GM12801 (cell line): ENCODE data around the gene PHF24.

Experiments used
- TF ChIP-seq, protein P1 (sequence below): IDR thresholded peaks from one replicate; pipeline ENCODE4 v1.5.1; 2011; ENCODE audit warnings: control low read depth; ENCODE audit not compliant: insufficient read length; ENCODE audit errors: extremely low read depth

The PHF24 gene

DNA sequence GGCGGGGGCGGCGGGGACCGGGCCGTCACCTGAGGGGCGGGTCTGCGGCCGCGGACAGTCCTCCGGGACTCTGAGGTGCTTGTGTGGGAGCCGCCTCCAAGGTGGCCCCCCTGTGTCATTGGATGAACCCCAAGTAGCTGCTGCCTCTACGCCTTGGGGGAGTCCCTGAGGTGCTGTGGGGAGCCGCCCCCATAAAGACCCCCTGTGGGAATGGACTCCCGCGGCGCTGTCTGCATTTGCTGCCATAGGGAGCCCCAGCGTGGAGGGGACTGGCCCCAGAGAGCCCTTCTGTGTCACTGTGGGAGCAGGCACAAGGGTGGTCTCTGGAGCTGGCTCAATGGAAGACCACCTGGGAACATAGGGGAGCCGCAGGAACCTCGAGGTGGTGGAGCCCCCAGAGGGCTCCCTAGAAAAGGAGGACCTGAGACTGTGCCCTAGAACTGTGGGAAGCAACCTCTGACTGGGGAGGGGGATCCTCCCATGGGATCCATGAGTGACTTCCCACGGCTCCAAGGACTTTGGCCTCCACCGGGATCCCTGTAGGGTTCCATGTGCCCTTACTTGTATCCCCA, 412 bp downstream of the PHF24 start:
- TF ChIP-seq, protein P1, sequence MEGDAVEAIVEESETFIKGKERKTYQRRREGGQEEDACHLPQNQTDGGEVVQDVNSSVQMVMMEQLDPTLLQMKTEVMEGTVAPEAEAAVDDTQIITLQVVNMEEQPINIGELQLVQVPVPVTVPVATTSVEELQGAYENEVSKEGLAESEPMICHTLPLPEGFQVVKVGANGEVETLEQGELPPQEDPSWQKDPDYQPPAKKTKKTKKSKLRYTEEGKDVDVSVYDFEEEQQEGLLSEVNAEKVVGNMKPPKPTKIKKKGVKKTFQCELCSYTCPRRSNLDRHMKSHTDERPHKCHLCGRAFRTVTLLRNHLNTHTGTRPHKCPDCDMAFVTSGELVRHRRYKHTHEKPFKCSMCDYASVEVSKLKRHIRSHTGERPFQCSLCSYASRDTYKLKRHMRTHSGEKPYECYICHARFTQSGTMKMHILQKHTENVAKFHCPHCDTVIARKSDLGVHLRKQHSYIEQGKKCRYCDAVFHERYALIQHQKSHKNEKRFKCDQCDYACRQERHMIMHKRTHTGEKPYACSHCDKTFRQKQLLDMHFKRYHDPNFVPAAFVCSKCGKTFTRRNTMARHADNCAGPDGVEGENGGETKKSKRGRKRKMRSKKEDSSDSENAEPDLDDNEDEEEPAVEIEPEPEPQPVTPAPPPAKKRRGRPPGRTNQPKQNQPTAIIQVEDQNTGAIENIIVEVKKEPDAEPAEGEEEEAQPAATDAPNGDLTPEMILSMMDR, result no peak

DNA sequence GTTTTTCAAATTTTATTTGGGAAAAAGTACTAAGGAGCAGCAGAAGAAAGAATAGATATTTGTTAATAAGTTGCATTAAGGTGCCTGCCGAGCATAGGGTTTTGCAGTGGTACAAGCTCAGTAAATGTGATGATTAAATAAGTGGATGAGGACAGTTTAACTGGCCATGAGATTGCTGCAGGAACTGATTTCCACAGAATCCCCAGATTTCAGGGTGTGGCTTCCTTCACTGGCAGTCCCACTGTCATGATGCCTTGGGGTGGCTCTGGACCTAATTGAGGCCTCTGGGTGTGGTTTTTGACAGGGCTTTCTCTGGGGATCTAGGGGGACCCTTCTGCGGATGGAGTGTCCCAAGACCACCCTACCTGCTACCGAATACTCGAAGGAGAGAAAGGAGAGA, 1.4 kb downstream of the PHF24 start:
- TF ChIP-seq, protein P1, result no peak

DNA sequence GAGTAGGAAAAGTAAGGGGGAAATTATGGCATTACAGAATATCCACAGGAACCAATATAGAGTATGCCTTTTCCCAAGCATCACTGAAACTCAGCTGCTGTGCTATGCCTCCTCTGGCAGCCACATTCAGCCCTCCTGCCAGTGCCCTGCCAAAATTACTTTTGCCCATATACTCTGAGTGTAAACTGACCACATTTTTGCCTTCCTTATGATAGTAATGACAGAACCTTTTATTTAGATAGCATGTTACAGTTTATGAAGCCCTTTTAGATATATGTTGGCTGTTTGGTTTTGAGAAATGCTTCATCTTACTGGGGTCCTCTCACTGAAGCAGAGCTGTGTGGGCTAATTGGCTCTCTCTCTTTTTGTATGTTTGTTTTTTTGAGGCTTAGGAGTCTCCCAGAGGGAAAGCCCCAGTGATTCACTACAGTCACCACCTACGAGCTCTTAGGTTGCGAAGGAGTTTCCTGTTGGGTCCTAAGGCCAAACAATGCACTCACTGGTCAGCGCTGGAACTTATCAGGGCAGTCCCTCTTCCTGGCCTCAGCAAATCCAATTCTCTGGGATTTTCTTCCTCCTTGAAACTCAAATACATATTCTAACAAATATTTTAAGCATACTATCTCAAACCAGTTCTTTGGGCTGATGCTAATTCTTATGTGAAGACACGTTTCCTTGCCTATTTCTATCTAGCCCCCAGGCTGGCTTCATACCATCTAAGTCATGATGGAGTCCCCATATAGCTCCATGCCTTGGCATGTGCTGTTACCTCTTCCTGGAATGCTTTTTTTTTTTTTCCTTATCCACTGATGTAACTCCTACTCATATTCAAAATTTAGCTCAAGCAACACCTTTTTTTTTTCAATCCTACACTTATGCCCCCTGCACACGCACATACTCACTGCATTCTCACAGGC, 3.7 kb downstream of the PHF24 start:
- TF ChIP-seq, protein P1, result no peak

DNA sequence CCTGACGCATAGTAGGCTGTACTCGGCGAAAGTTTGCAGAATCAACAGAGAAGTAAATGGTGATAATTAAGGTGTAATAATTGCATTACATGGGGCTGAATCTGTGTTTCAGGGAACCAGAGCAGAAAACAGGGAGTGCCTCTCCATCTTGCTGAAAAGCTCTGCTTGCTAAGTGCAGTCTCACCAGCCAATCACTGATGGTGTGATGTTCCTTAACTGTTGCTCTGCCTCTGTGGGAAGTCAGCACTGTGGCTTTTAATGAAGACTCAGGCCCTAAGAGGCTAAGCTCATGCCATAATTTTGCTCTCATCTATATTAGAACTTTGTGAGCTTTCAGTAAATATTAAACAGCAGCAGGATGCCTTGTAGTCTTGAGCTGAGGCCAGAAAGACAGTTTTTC, 4.5 kb downstream of the PHF24 start:
- TF ChIP-seq, protein P1, result no peak

DNA sequence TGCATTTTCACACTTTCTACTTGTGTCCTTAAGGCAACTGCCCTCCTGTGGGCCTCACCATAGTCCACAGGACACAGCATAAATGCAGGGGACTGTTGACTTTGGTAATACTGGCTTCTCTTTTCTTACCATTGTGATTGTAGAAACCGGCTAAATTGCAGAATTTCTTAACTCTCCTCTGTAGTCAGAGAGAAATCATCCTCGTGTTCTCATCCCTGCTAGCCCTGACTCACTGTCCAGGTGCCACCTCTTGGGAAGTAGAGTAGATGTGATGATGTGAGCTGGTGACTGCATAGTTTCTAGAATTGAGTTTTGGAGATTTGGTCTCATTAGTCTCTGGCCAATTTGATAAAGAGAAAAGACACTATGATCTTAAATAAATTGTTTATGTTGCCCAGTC, 5.5 kb downstream of the PHF24 start:
- TF ChIP-seq, protein P1, result no peak

DNA sequence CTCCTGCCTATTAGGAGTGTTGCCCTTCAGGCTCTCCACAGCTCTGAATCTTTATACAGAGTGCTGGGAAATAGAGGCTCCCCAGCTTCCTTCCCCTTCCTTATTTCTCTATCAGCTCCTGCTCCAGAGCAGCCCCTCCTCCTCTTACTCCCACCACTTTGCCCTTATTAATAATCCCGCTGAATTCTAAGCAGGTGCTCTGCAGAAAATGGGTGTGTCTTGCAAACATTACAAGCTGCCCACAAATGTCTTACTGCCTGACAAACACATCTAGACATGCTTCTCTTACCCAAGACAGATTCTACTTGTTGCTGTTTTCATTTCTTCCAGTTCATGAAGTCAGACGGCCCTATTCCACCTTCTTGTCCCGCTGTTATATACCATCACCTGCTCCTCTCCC, 6.4 kb downstream of the PHF24 start:
- TF ChIP-seq, protein P1, result no peak

DNA sequence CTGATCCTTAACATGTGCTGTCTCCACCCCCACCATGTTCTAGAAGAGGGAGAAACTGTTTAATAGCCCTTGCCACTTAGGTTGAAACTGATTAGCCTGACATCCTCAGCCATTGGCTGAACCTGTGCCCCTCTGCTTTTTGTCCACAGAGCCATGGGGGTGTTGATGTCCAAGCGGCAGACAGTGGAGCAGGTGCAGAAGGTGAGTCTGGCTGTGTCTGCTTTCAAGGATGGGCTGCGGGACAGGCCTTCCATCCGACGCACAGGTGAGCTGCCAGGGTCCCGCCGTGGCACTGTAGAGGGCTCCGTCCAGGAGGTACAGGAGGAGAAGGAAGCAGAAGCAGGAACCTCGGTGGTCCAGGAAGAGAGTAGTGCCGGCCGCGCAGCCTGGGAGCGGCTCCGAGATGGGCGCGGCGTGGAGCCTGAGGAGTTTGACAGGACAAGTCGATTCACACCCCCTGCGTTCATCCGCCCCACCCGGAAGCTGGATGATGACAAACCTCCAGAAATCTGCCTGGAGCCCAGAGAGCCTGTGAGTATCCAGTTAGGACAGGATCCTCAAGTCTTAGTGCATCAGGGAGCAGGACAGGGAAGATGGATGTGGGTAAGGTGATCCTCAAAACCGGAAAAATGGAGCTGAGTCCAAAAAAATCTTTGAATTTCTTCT, 13.2 kb downstream of the PHF24 start:
- TF ChIP-seq, protein P1, result no peak
